HuH-7.5 (cell line): Measurements from ENCODE around the gene TNNI2.

ENCODE experiments used
- DNase-seq: peaks from one replicate; pipeline ENCODE4 v3.0.0; 2011; ENCODE audit warnings: low spot score

The TNNI2 gene

GRCh38 chr11:1888811-1889210 is 50.0 kb downstream of the TNNI2 start:
- no peak for DNase-seq

GRCh38 chr11:1889224-1889930 is 50.6 kb downstream of the TNNI2 start:
- DNase-seq = no peak

DNA sequence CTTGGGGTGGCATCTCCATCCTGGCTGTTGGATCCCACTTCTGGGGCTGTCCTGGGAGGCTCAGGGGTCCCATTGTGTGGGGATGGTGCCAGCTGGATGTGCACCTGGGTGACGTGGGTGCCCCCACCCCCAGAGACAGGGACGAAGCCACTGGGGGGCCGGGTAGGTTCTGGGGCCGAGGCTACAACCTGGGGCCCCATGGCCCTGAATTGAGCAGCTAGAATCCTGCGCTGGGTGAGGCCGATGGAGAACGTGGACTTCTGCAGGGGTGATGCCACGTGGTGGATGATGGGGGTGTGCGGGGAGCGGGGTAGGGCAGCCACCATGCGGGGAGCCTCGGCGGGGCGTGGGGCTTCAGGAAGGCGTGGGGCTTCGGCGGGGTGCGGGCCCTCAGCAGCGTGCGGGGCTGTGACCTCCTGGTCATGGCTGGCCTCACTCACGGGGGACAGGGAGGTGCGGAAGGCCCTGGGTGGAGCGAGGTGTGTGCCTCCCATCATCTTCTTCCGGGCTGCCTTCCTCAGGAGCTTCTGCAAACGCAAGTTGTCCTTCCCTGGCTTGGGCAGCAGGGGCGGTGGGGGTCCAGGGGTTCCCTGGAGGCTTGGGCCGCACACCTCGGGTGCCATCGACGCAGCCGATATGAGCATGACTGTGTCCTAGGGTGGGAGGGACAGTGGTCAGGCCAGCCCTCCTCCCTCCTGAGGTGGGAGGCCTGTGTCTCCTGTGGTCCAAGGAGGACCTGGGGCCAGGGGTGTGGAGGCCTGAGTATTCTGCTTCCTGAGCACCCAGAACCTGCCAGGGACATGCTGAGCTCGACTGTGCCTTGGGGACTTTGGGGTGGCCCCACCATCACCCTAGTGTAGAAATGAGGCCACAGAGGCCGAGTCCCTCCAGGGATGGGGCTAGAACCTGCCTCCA is 51.4 kb downstream of the TNNI2 start:
- no peak for DNase-seq
